Measurements from ENCODE around the gene ANGPTL2. TPM values are rescaled to one million over a fixed set of nuclear protein-coding genes. Genes with fewer than 3 reads are reported as not detected.

The ANGPTL2 gene
- total RNA-seq, 1 donor from 2014 or later, result 39.7 TPM

DNA sequence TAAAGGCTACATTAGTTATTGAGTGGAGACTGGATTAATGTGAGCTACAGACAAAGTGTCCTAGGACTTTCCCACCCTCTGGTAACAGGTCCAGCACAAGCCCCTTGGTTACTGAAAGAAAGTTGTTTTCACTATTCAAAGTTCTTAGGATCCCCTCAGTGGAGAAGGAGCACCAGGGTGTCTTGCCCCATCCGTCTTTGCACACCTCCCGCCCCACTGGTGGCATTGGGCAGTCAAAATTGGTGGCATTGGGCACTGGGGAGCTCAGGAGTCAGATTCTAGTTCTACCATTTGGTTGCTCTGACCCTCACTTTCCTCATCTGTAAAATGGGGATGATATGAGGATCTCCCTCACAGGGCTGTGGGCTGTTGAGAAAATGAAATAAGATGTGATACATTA lies 2.4 kb upstream of the ANGPTL2 start:
- TF ChIP-seq, protein P1, sequence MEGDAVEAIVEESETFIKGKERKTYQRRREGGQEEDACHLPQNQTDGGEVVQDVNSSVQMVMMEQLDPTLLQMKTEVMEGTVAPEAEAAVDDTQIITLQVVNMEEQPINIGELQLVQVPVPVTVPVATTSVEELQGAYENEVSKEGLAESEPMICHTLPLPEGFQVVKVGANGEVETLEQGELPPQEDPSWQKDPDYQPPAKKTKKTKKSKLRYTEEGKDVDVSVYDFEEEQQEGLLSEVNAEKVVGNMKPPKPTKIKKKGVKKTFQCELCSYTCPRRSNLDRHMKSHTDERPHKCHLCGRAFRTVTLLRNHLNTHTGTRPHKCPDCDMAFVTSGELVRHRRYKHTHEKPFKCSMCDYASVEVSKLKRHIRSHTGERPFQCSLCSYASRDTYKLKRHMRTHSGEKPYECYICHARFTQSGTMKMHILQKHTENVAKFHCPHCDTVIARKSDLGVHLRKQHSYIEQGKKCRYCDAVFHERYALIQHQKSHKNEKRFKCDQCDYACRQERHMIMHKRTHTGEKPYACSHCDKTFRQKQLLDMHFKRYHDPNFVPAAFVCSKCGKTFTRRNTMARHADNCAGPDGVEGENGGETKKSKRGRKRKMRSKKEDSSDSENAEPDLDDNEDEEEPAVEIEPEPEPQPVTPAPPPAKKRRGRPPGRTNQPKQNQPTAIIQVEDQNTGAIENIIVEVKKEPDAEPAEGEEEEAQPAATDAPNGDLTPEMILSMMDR (IDR thresholded peaks at IDR 0.05), result no peak
- Mint-ChIP-seq H3K36me3 (ENCODE audit: low read depth) (no peaks in the 10 kb centered on the region), H3K4me3 (ENCODE audit: unreplicated experiment) (no peak overlapping the region), H3K27me3 (ENCODE audit: low read depth) (no peaks in the 10 kb centered on the region), H3K27ac (ENCODE audit: unreplicated experiment) (no peak overlapping the region), H3K4me1 (ENCODE audit: low read depth) (peaks cover 44% of the 10 kb centered on the region), H3K9me3 (ENCODE audit: low read depth) (no peaks in the 10 kb centered on the region)
- DNase-seq (ENCODE audit: low spot score), result no peak

DNA sequence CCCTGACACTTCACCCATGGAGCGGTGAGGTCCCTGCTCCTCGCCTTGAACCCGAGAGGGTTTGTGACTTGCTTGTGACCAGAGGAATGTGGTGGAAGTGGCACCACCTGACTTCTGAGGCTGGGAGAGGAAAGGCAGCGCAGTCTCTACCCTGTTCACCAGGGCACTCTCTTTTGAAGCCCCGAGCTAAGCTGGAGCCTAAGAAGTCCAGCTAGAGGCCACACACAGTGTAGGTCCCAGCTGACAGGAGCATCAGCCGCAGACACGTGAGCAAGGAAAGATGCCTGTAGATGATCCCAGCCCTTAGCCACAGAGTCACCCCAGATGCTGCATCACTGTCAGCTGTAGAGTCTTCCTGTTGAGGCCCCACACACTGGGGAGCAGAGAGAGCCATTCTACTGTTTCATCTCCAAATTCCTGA lies 1.7 kb upstream of the ANGPTL2 start:
- TF ChIP-seq, protein P1 (IDR thresholded peaks at IDR 0.05), result no peak
- Mint-ChIP-seq H3K27me3 (ENCODE audit: low read depth) (no peaks in the 10 kb centered on the region), H3K9me3 (ENCODE audit: low read depth) (no peaks in the 10 kb centered on the region), H3K36me3 (ENCODE audit: low read depth) (no peaks in the 10 kb centered on the region), H3K4me1 (ENCODE audit: low read depth) (peaks cover 44% of the 10 kb centered on the region), H3K4me3 (ENCODE audit: unreplicated experiment) (no peak overlapping the region), H3K27ac (ENCODE audit: unreplicated experiment) (no peak overlapping the region)
- no peak for DNase-seq (ENCODE audit: low spot score)

DNA sequence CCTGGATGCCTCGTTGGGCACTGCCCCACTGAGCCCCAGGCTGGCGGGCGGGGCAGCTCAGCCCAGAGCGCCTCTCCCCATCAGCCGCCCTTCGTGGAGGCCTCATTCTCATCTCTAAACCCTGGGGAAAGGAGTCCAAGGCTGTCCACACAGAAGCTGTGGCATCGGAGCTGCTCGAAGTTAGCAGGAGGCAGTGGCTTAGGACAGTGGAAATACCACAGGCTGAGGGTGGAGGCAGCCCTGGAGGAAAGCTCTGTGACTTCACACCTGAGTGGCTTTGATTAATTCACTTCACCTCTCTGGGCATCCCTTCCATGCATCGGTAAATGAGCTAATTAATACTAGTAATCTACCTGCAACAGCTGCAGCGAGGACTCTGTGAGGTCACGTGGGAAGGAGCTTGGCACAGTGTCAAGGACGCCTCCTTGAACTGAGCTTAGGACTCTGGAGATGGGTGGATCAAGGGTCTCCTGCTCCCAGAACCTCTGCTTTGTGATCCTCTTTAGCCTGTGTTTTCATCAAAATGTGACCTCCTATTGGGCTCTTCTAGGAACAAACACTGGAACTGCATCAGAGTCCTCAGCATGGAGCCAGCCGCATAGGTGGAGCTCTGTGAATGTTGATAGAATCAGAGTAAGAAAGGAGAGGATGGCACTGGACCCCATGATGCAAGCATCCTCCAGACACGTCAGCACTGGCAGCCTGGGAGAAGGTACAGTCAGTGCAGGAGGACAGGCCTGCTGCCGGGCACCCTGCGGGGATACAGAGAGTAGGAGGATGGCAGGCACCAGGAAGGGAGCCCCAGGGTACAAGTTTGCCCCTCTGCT lies 842 bp upstream of the ANGPTL2 start:
- Mint-ChIP-seq H3K4me1 (ENCODE audit: low read depth) (peaks cover 50% of the 10 kb centered on the region), H3K27ac (ENCODE audit: unreplicated experiment) (peak overlapping the region; percentile 82)

DNA sequence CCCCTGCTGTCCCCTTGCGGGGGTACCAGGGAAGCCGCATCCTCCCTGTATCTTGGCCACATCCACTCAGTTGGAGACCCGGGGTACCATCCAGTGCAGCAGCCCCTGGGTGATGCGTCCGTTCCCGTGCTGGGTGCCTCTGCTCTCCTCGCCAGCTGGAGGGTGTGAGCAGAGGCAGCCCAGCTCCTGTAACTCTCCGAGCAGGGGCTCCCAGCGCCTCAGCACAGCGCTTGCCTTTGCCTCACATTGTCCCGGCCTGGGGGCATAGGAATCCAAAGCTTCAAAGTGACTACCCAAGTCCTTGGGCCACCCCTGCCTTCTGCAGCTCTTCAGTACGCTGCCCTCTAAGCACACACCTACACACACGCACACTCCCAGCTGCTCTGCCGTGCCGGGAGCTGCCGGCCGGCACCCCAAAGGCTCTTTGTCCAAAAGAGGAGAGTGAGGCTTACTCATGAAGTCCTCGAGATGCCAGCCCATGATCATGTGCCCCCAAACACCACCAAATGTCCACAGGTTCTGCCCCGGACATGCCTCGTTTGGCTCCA lies 733 bp downstream of the ANGPTL2 start:
- Mint-ChIP-seq H3K27me3 (ENCODE audit: low read depth) (no peaks in the 10 kb centered on the region), H3K9me3 (ENCODE audit: low read depth) (no peaks in the 10 kb centered on the region), H3K4me3 (ENCODE audit: unreplicated experiment) (peak overlapping the region; percentile 88), H3K27ac (ENCODE audit: unreplicated experiment) (peak overlapping the region; percentile 92), H3K36me3 (ENCODE audit: low read depth) (no peaks in the 10 kb centered on the region), H3K4me1 (ENCODE audit: low read depth) (peaks cover 43% of the 10 kb centered on the region)
- TF ChIP-seq, protein P1 (IDR thresholded peaks at IDR 0.05), result no peak
- DNase-seq (ENCODE audit: low spot score), result no peak

More for the DNA sequence above, 842 bp upstream of the ANGPTL2 start:
- Mint-ChIP-seq H3K27me3 (ENCODE audit: low read depth) (no peaks in the 10 kb centered on the region), H3K36me3 (ENCODE audit: low read depth) (no peaks in the 10 kb centered on the region), H3K9me3 (ENCODE audit: low read depth) (no peaks in the 10 kb centered on the region), H3K4me3 (ENCODE audit: unreplicated experiment) (peak overlapping the region; percentile 88)
- TF ChIP-seq, protein P1 (IDR thresholded peaks at IDR 0.05), result no peak
- DNase-seq (ENCODE audit: low spot score), result no peak

DNA sequence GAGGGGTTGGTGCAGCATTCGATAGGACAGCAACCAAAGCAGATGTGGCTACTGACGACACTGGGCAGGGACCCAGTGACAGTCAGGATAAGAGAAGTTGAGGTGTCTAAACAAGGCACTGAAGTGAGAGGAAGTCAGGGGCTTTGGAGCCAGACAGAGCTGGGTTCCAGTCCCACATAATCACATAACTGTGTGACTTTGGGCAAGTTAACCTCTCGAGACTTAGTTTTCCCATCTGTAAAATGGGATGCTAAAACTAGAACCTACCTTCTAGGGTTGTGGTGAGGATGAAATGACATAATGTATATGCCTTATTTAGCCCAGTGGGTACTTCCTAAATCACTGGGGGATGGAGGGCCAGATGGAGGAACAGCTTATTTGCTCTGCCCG lies 3.1 kb downstream of the ANGPTL2 start:
- DNase-seq (ENCODE audit: low spot score), result no peak
- Mint-ChIP-seq H3K4me3 (ENCODE audit: unreplicated experiment) (peak overlapping the region; percentile 28), H3K36me3 (ENCODE audit: low read depth) (peaks cover 2% of the 10 kb centered on the region), H3K9me3 (ENCODE audit: low read depth) (no peaks in the 10 kb centered on the region), H3K4me1 (ENCODE audit: low read depth) (peaks cover 36% of the 10 kb centered on the region), H3K27ac (ENCODE audit: unreplicated experiment) (no peak overlapping the region), H3K27me3 (ENCODE audit: low read depth) (no peaks in the 10 kb centered on the region)
- TF ChIP-seq, protein P1 (IDR thresholded peaks at IDR 0.05), result no peak

Measured in chondrocyte (in vitro differentiated cells).